HG03039 (cell line): ENCODE data around the gene PLA2G4E.

Experiments
- ATAC-seq: cut with Tn5 transposase; IDR thresholded peaks from one replicate; pipeline ENCODE4 v1.9.1; 2021; ENCODE audit warnings: mild to moderate bottlenecking, moderate library complexity; ENCODE audit not compliant: unreplicated experiment

The PLA2G4E gene

DNA sequence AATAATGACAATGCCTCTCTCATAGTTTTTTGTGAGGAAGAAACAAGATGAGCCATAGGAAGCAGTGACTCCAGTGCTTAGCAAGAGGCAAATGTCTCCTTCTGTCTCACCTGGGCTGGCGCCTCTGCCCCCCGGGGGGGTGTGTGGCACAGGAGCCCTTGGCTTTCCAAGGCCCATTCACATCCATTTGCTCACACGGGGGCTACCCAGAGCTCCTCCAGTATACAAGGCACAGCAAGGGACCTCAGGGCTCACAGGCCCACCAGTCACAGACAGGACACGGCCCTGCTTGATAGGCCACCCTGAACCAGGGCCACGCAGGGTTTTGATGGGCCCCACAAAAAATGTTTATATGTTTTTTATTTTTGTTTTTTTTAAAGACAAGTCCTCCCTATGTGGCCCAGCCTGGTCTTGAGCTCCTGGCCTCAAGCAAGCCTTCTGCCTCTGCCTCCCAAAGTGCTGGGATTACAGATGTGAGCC is 26.6 kb downstream of the PLA2G4E start:
- no peak for ATAC-seq

GRCh38 chr15:41993472-41994170 is 27.2 kb downstream of the PLA2G4E start:
- ATAC-seq: no peak

- ATAC-seq: no peak
Measured at GRCh38 chr15:41992803-41993190, 28.0 kb downstream of the PLA2G4E start.

DNA sequence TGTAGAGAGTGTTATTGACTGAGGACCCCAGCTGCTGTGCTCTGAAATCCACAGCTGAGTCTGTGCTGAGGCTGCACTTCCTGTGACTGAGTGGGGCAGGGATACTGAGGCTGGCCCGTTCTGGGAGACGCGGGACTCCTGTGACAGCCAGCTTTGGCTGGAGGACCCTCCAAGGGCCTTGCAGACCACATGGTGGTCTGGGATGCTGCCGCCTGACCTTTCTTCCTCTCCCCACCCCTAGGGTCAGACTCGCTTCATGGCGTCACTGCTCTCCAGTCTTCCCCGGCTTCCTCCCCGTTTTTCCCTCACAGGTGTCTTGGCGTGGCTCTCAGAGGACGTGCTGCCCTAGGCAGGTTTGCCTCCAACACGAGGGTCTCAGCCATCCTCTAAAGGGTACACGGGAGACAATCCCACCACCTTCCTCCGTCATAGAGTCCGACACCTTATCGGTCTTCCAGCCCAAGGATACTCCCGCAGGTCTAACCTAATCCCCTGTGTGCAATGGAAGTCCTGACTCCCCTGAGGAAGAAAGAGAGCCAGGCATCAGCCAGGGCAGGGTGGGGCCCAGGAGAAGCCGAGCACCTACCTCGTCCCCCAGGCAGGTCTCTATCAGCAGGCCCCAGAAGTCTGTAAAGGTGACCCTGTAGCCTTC is 28.6 kb downstream of the PLA2G4E start:
- no peak for ATAC-seq

DNA sequence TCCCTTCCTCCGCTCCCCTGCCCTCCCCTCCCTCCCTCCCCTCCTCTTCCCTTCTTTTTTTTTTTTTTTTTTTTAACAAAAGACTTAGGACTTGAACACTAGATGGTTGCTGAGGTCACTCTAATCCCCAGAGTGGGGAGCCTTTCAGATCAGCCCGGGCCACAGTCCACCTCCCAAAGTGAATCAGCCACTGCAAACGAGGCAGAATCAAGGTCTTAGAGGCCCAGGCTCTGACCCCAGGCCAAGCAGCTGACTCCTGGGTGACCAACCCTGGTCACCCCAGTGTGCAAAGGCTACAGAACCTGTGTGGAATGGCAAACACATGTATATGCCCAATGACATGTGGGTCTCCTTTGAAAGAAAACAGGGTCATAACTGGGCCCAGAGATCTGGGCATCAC is 30.2 kb downstream of the PLA2G4E start:
- no peak for ATAC-seq

DNA sequence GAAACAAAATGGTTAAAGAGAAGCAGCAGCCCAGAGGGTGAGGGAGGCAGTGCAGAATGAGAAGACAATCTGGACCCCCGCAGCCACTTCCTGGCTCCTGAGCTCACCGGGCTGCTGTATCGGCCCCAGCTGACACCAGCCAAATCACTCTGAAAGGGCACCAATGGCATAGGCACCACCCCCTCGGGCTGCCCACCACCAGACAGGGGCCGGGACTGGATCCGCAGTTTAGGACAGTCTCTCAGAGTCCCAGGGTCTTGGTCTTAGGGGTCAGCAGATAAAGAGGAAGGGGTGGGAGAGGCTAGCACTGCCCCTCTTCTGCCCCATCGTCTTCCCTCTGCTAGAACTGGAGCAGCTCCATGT is 30.6 kb downstream of the PLA2G4E start:
- no peak for ATAC-seq

GRCh38 chr15:41989573-41990242 is 31.1 kb downstream of the PLA2G4E start:
- no peak for ATAC-seq

DNA sequence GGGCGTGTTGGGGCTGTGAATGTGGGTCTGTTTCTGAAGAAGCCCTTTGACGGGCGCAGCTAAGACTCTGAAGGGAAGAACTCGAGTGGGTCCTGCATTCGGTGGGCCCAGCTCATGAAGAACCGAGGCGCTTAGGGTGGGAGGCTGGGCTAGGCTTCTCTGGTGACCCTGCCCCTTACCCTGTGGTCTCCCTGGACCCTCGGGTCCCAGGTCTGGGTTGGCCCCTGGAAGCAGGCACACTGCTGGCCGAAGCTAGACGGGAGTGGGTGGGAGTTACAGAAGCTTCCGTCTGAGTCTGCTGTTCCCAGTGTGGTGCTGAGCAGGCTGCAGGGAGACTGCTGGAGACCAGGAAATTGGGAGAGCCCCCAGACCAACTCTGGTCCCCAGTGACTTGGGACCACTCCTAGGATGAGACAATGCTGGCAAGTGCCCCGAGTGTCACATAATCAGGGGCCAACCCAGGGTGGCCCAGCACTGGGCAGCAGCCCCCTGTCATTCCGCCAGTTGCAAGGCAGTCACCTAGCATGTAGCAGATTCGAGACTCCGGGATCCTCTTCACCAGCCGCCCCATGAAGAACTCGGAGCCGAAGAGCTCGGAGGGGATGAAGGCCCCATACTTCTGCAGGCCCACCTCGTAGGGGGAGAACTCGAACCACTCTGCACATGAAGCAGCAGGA is 31.8 kb downstream of the PLA2G4E start:
- ATAC-seq: no peak

DNA sequence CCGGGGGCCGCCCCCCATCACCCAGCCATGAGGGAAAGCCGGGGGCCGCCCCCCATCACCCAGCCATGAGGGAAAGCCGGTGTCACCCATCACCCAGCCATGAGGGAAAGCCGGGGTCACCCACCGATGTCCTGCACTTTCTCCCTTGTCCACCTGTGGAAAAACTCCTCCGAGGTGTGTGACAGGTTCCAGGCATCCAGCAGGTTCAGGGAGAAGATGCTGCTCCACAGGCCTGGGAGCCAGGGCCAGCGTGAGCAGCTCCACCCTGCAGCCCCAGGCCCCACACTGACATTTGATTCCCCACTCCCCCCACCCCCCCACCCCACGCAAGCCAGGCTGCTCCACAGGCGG is 32.9 kb downstream of the PLA2G4E start:
- no peak for ATAC-seq

GRCh38 chr15:41987246-41987924 is 33.5 kb downstream of the PLA2G4E start:
- no peak for ATAC-seq

GRCh38 chr15:41985236-41986160 is 35.3 kb downstream of the PLA2G4E start:
- no peak for ATAC-seq

- ATAC-seq: no peak
Measured at GRCh38 chr15:41984622-41985021, 36.2 kb downstream of the PLA2G4E start.

DNA sequence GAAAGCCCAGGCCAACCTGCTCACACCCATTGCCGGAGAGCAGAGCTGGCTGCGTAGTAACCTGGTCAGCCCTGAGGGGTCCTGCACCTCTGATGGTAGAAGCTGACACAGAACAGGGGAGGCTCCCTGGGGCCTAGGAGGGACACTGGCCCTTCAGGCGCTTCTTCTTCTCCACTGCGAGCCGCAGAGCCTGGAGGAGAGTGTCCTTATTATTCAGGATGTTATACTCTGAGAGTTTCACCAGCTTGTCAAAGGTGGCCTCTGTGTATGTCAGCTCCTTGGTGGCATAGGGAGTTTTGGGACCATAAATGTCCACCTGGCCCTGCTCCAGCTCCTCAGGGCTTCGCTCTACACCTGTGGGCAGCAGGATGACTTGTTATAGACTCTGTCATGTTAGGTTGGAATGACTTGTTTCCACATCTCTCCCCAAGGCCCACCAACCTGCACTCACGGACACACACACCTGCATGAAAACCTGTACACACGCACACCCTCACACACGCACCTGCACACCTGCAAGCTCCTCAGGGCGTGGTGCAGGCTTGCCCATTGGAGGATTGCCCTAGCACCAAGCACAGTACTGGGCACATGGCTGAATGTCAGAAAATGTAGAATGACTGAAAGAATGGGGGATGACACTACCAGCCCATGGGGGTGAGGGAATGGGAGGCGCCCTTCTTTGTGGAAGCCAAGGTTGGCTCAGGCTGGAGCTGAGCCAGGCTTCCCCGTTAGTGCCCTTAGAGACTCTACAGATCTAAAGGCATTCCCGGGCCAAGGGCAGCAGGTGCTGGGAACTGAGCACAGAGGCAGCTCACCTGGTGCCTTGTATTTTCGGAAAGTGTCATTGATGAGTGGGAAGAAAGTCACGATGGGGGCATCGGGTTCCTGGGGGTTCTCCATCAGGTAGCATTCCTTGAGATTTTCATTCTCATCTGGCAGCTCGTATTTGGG is 36.9 kb downstream of the PLA2G4E start:
- ATAC-seq: no peak

DNA sequence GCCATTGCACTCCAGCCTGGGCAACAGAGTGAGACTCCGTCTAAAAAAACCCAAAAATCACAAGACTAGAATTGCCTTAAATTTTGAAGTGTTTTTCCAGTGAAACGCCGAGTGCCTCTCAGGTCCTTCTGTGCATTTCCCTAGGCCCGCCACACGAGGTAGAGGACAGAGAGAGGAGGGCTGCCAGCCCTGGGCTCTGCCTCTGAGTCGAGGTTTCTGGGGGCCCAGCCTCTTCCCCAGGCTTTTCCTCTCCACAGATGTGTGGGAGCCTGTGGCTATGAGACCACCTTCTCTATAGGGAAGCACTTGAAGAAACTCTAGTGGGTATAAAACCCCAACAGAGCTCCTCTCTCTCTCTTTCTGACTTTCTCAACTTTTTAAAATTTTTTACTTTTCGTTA is 37.6 kb downstream of the PLA2G4E start:
- no peak for ATAC-seq

DNA sequence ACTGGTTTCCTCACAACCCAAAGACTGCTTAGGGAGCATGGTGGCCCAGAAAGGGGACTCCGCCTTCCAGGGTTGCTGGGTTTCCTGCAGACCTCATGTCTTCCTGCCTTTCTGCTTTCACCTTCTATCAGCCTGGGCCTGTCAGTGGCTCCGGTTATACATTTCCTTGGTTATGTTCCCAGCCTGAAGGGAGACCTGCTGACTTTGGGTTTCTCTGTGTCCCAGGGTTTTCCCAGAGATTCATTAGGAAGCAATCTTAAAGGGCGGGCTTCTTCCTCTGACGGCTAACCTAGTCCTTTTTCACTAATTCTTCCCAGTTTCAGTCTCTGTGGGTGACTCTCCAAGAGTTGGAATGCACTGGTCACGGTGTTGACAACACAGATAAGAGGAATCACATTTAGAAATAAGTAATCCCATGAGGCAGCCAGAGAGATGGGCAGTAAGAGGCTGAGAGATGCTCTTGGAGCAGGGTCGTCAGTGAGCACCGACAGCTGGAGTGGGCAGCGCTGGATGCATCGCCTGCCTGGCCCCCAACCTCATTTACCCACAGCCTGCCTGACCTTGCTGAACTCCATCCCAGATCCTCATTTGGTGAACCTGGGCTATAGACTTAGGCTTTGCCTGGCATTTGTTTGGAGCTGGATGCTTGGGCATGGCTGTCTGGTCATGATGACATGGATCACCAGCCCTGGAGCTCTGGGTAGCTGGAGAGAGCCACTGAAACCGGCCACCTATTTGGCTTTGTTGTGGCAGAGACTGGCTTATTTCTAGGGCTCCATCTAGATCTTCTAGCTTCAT is 38.5 kb downstream of the PLA2G4E start:
- ATAC-seq: no peak

GRCh38 chr15:41981371-41982132 is 39.3 kb downstream of the PLA2G4E start:
- no peak for ATAC-seq

DNA sequence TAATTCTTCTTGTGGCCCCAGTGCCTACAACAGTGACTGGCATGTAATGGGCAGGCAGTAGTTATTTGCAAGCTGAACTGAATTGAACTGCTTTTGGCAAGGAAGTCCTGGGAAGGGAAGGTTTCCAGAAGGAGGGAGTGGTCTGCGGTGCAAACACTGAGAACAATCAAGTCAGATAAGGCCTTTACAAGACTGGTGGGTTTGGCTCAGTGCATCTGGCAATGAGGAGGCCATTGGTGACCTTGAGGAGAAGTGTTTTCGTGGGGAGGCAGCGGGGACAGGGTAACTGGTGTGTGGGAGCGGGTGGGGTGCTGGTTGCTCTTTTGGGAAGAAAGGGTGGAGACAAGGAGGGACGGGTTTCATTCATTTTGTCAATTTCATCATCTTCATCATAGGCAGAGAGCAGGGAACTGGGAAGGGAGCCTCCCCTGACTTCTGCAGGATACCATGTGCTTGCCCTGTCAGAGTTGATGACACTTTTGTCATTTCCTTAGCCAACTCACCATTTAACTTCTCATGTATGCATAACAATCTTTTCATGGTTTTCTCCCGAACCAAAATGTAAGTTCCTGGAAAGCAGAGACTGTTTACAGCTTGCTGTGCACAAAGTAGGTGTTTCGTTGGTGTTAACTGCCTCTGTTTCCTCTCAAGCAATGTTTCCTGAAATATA is 40.1 kb downstream of the PLA2G4E start:
- ATAC-seq: no peak
